Measurements from ENCODE around the gene BSND.

Gene BSND

DNA sequence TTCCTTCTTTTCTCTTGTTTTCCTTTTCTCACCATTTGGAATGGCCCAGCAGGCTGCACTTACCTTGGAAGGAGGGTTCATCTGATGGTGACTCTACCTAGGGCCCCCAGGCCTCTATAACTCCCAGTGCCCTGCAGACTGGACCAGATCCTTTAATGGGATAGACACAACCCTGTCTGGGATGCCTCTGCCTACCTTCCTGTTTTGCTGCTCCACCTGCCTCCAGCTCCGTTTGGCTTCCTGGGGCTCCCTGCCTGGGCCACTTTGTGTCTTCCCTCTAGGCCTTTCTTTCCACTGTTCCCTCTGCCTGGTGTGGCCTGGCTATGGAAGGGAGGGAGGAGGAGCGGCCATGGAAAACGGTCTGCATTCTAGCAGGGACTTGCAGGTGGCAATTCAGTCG, 48.1 kb downstream of the BSND start:
- no peak overlapping the region for H3K4me3 ChIP-seq (ENCODE audit: low read depth, low read length)
- H3K9me3 ChIP-seq (ENCODE audit: control insufficient read depth, insufficient read depth, low read length), result no peaks in the 10 kb centered on the region
- H3K9ac ChIP-seq (ENCODE audit: low read depth, low read length), result no peak overlapping the region
- no peaks in the 10 kb centered on the region for H3K4me1 ChIP-seq (ENCODE audit: control insufficient read depth, insufficient read depth, low read length)
- H3K27me3 ChIP-seq (ENCODE audit: control insufficient read depth, insufficient read depth, low read length), result no peaks in the 10 kb centered on the region
- H3K36me3 ChIP-seq (ENCODE audit: control insufficient read depth, insufficient read depth, low read length), result peaks cover 18% of the 10 kb centered on the region

DNA sequence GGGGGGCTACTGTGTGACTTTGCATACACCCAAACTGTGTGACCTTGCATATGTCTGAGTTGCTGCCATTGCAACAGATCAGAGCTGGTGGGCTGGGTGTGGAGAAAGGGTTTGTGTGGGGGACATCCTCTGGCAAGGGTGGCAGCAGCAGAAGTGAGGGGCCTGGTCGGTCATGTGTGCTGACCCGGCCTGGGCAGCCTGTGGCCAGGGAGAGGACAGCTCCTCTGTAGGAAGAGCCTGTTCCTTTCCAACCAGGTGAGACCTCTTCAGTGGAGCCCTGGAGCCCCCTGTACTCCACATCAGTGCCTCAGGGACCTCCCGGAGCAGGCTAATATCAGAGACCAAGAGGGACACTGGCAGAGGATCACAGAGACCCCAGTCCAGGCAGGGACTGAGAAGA, 48.9 kb downstream of the BSND start:
- Histone ChIP-seq H3K36me3 (ENCODE audit: control insufficient read depth, insufficient read depth, low read length) (peaks cover 18% of the 10 kb centered on the region), H3K4me3 (ENCODE audit: low read depth, low read length) (no peak overlapping the region), H3K9ac (ENCODE audit: low read depth, low read length) (no peak overlapping the region), H3K27me3 (ENCODE audit: control insufficient read depth, insufficient read depth, low read length) (no peaks in the 10 kb centered on the region), H3K4me1 (ENCODE audit: control insufficient read depth, insufficient read depth, low read length) (no peaks in the 10 kb centered on the region), H3K9me3 (ENCODE audit: control insufficient read depth, insufficient read depth, low read length) (no peaks in the 10 kb centered on the region)

GRCh38 chr1:55048453-55049270, 49.9 kb downstream of the BSND start:
- Histone ChIP-seq H3K36me3 (ENCODE audit: control insufficient read depth, insufficient read depth, low read length) (peaks cover 17% of the 10 kb centered on the region), H3K4me3 (ENCODE audit: low read depth, low read length) (no peak overlapping the region), H3K9me3 (ENCODE audit: control insufficient read depth, insufficient read depth, low read length) (no peaks in the 10 kb centered on the region), H3K9ac (ENCODE audit: low read depth, low read length) (no peak overlapping the region), H3K27me3 (ENCODE audit: control insufficient read depth, insufficient read depth, low read length) (no peaks in the 10 kb centered on the region), H3K4me1 (ENCODE audit: control insufficient read depth, insufficient read depth, low read length) (no peaks in the 10 kb centered on the region)

DNA sequence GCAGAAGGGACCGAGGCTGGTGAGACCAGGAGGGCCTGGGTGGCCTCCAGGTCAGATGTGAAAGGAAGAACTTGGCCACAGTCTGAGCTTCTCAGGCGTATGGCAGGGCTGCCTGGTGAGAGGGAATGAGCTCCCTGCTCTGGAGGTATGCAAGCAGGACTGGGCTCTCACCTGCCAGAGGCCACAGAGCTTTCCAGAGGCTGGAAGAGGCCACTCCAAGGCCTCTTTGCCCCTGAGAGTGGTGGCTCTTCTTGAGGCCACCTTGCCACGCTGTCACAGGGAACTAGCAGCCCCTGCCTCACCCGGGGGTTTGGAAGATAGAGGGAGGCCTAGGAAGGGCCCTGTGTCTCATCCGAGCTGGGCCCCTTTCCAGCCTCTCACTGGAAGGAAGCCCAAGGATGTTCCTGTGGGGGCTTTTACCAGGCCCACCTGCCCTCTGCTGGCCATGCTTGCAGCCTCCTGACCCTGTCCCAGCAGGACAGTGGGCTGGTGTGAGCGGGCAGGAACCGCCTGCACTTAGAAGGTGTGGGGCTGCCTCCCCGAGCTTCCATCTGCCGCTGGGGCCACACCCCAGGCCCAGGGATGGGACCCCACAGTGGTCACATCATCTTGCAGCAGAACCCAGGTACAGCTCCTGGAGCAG, 50.7 kb downstream of the BSND start:
- Histone ChIP-seq H3K4me1 (ENCODE audit: control insufficient read depth, insufficient read depth, low read length) (no peaks in the 10 kb centered on the region), H3K27me3 (ENCODE audit: control insufficient read depth, insufficient read depth, low read length) (no peaks in the 10 kb centered on the region), H3K9ac (ENCODE audit: low read depth, low read length) (no peak overlapping the region), H3K4me3 (ENCODE audit: low read depth, low read length) (no peak overlapping the region), H3K9me3 (ENCODE audit: control insufficient read depth, insufficient read depth, low read length) (no peaks in the 10 kb centered on the region), H3K36me3 (ENCODE audit: control insufficient read depth, insufficient read depth, low read length) (peaks cover 15% of the 10 kb centered on the region)

DNA sequence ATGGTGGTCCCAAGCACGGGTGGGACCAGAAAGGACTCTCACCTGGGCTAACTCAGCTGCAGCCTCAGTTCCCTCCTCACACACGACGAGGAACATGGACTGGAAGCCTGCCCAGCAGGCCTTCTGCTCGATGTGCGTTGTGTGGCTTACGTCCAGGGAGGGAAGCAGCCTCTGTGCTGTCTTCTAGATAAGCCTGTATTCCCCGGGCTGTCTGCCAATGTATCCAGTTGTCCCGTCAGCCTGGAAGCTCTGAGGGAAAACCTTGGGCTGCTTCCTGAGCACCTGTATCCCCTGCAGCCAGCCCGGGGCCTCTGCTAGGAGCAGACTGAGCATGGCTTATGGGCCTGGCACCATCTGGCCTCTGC, 51.2 kb downstream of the BSND start:
- H3K4me3 ChIP-seq (ENCODE audit: low read depth, low read length), result no peak overlapping the region
- no peak overlapping the region for H3K9ac ChIP-seq (ENCODE audit: low read depth, low read length)
- no peaks in the 10 kb centered on the region for H3K9me3 ChIP-seq (ENCODE audit: control insufficient read depth, insufficient read depth, low read length)
- H3K4me1 ChIP-seq (ENCODE audit: control insufficient read depth, insufficient read depth, low read length), result no peaks in the 10 kb centered on the region
- H3K27me3 ChIP-seq (ENCODE audit: control insufficient read depth, insufficient read depth, low read length), result no peaks in the 10 kb centered on the region
- peaks cover 15% of the 10 kb centered on the region for H3K36me3 ChIP-seq (ENCODE audit: control insufficient read depth, insufficient read depth, low read length)

- no peak overlapping the region for H3K9ac ChIP-seq (ENCODE audit: low read depth, low read length)
- H3K4me3 ChIP-seq (ENCODE audit: low read depth, low read length), result no peak overlapping the region
- H3K27me3 ChIP-seq (ENCODE audit: control insufficient read depth, insufficient read depth, low read length), result no peaks in the 10 kb centered on the region
- H3K36me3 ChIP-seq (ENCODE audit: control insufficient read depth, insufficient read depth, low read length), result peaks cover 15% of the 10 kb centered on the region
- H3K4me1 ChIP-seq (ENCODE audit: control insufficient read depth, insufficient read depth, low read length), result no peaks in the 10 kb centered on the region
- H3K9me3 ChIP-seq (ENCODE audit: control insufficient read depth, insufficient read depth, low read length), result no peaks in the 10 kb centered on the region
Measured at GRCh38 chr1:55050283-55050682, 51.5 kb downstream of the BSND start.

DNA sequence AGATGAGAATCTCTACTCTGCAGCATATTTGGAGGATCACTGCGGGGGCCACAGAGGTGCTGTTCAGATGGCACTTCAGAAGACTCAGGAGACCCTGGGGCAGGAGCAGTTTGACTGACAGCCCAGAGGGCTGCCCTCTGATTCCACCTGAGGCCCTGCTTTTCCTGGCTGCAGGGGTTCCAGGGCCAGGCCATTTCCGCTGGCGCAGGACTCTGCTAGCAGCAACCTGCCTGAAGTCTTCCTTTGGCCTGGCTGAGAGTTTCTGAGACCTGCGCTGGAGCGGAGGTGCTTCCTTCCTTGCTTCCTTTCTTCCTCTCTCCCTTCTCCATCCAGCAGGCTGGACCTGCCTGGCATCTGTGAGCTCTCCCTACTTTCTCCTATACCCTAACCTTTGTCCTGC, 52.4 kb downstream of the BSND start:
- Histone ChIP-seq H3K36me3 (ENCODE audit: control insufficient read depth, insufficient read depth, low read length) (peaks cover 18% of the 10 kb centered on the region), H3K9ac (ENCODE audit: low read depth, low read length) (no peak overlapping the region)

GRCh38 chr1:55051621-55052020, 52.9 kb downstream of the BSND start:
- no peaks in the 10 kb centered on the region for H3K4me1 ChIP-seq (ENCODE audit: control insufficient read depth, insufficient read depth, low read length)
- no peak overlapping the region for H3K4me3 ChIP-seq (ENCODE audit: low read depth, low read length)
- H3K36me3 ChIP-seq (ENCODE audit: control insufficient read depth, insufficient read depth, low read length), result peaks cover 19% of the 10 kb centered on the region
- H3K9me3 ChIP-seq (ENCODE audit: control insufficient read depth, insufficient read depth, low read length), result no peaks in the 10 kb centered on the region
- no peak overlapping the region for H3K9ac ChIP-seq (ENCODE audit: low read depth, low read length)
- H3K27me3 ChIP-seq (ENCODE audit: control insufficient read depth, insufficient read depth, low read length), result no peaks in the 10 kb centered on the region

More for the DNA sequence above, 52.4 kb downstream of the BSND start:
- Histone ChIP-seq H3K9me3 (ENCODE audit: control insufficient read depth, insufficient read depth, low read length) (no peaks in the 10 kb centered on the region), H3K4me1 (ENCODE audit: control insufficient read depth, insufficient read depth, low read length) (no peaks in the 10 kb centered on the region), H3K4me3 (ENCODE audit: low read depth, low read length) (no peak overlapping the region), H3K27me3 (ENCODE audit: control insufficient read depth, insufficient read depth, low read length) (no peaks in the 10 kb centered on the region)

DNA sequence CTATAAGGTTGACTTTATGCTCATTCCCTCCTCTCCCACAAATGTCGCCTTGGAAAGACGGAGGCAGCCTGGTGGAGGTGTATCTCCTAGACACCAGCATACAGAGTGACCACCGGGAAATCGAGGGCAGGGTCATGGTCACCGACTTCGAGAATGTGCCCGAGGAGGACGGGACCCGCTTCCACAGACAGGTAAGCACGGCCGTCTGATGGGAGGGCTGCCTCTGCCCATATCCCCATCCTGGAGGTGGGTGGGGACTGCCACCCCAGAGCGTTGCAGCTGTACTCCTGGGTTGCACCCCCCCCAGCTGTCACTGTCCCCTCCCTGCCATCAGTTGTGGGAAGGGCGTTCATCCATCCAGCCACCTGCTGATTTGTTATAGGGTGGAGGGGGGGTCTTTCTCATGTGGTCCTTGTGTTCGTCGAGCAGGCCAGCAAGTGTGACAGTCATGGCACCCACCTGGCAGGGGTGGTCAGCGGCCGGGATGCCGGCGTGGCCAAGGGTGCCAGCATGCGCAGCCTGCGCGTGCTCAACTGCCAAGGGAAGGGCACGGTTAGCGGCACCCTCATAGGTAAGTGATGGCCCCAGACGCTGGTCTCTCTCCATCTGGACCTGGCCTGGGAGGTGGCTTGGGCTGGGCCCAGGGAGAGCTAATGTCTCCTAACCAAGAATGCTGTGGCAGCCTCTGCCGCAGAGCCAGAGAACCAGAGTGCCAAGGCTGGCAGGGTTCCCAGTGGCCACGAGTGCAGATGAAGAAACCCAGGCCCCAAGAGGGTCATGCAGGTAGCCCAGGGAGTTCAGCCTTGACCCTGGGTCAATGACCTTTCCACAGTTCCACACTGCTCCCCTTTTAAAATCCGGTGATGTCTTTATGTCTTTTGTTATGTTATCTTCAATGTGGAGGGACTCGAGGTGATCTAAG, 53.7 kb downstream of the BSND start:
- Histone ChIP-seq H3K4me3 (ENCODE audit: low read depth, low read length) (no peak overlapping the region), H3K4me1 (ENCODE audit: control insufficient read depth, insufficient read depth, low read length) (no peaks in the 10 kb centered on the region), H3K9me3 (ENCODE audit: control insufficient read depth, insufficient read depth, low read length) (no peaks in the 10 kb centered on the region), H3K9ac (ENCODE audit: low read depth, low read length) (no peak overlapping the region), H3K27me3 (ENCODE audit: control insufficient read depth, insufficient read depth, low read length) (no peaks in the 10 kb centered on the region), H3K36me3 (ENCODE audit: control insufficient read depth, insufficient read depth, low read length) (peaks cover 25% of the 10 kb centered on the region)

- Histone ChIP-seq H3K27me3 (ENCODE audit: control insufficient read depth, insufficient read depth, low read length) (no peaks in the 10 kb centered on the region), H3K9me3 (ENCODE audit: control insufficient read depth, insufficient read depth, low read length) (no peaks in the 10 kb centered on the region), H3K4me1 (ENCODE audit: control insufficient read depth, insufficient read depth, low read length) (no peaks in the 10 kb centered on the region), H3K9ac (ENCODE audit: low read depth, low read length) (no peak overlapping the region), H3K4me3 (ENCODE audit: low read depth, low read length) (no peak overlapping the region), H3K36me3 (ENCODE audit: control insufficient read depth, insufficient read depth, low read length) (peaks cover 27% of the 10 kb centered on the region)
Measured at GRCh38 chr1:55053265-55053954, 54.7 kb downstream of the BSND start.

- Histone ChIP-seq H3K27me3 (ENCODE audit: control insufficient read depth, insufficient read depth, low read length) (no peaks in the 10 kb centered on the region), H3K4me3 (ENCODE audit: low read depth, low read length) (no peak overlapping the region), H3K9me3 (ENCODE audit: control insufficient read depth, insufficient read depth, low read length) (no peaks in the 10 kb centered on the region), H3K36me3 (ENCODE audit: control insufficient read depth, insufficient read depth, low read length) (peaks cover 23% of the 10 kb centered on the region), H3K4me1 (ENCODE audit: control insufficient read depth, insufficient read depth, low read length) (no peaks in the 10 kb centered on the region), H3K9ac (ENCODE audit: low read depth, low read length) (no peak overlapping the region)
Measured at GRCh38 chr1:55054396-55054795, 55.7 kb downstream of the BSND start.
